Activated T-cell treated with anti-CD3 and anti-CD28 coated beads for 1 hour (primary cell): ENCODE measurements around the gene CCS.
"Not testable (repeated sequence)": the region's sequence is repeated elsewhere in the genome, so short reads cannot be mapped to it uniquely, and the experiment has no call there.

ENCODE experiments used
- DNase-seq: peaks from one replicate; pipeline ENCODE4 v3.0.0-alpha.2; 2020; ENCODE audit warnings: low read depth

CCS gene

DNA sequence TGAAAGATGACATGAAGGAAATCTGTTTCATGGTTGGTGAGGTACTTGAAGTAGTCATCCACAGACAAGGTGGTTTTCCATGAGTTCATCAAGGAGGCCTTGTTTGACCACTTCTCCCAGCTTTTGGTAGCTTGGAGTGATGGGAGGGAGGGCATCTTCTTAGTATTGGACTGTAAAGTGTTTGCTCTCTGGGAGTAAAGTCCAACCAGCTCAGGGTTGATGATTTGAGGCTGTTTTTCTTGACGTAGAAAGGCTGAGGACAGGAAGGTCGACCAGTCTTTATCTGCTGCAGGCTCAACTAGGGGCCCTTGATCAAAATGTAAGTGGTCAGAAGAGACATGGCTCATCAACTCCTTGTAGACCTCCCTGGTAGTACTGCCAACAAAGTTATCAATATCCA is 1.8 kb upstream of the CCS start:
- DNase-seq = no peak

DNA sequence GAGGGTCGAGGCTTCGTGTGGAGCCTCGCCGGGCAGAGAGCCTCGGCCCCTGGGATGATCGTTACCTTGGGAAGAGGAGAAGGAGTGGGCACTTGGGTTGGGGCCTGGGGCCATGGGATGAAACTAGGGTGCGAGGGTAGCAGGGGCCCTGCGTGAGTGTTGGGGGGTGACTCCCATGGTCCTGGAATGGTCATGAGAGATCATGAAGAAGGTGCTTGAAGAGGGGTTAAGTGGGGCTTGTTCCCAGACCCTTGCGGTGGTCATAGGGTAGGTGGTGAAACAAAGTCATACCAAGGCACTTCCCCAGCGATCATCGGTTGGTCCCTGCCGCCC is 284 bp downstream of the CCS start:
- no peak for DNase-seq

DNA sequence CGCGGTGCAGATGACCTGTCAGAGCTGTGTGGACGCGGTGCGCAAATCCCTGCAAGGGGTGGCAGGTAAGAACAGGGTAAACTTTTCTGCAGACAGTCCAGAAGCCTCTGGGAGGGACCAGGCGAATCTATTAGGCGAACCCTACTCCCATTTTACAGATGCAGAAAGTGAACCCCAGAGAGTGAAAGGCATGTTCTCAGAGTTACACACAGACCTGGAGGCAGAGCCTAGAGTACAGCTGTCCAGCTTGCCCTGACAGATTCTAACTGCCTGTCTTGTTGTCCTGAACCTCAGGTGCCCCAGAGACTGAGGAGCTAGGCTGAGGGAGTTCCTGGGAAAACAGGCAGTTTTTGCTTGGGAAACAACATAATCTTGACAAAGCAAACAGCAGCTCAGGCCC is 665 bp downstream of the CCS start:
- DNase-seq = no peak

GRCh38 chr11:66595245-66595904 is 2.4 kb downstream of the CCS start:
- DNase-seq = no peak

- no peak for DNase-seq
Observed at GRCh38 chr11:66598993-66599392, 6.0 kb downstream of the CCS start.

- no peak for DNase-seq
Observed at GRCh38 chr11:66600219-66600618, 7.2 kb downstream of the CCS start.

GRCh38 chr11:66600631-66601233 is 7.7 kb downstream of the CCS start:
- no peak for DNase-seq

GRCh38 chr11:66603072-66603471 is 10.1 kb downstream of the CCS start:
- DNase-seq = no peak

DNA sequence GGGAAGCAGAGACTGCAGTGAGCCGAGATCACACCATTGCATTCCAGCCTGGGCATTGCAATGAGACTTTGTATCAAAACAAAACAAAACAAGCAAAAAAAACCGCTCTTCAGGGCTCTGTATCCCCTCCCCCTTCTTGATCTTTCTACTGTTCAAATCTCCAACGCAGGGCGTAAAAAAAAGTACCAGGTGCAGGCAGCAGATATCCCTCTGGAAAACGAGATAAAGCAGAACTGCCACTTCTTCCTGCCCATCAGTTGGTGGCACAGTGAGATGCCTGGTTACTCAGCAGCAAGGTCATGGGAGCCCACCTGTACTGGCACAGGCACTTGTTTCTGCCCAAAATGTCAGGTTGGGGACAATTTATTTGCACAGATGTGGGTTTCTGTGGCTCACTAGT is 11.2 kb downstream of the CCS start:
- DNase-seq = no peak

DNA sequence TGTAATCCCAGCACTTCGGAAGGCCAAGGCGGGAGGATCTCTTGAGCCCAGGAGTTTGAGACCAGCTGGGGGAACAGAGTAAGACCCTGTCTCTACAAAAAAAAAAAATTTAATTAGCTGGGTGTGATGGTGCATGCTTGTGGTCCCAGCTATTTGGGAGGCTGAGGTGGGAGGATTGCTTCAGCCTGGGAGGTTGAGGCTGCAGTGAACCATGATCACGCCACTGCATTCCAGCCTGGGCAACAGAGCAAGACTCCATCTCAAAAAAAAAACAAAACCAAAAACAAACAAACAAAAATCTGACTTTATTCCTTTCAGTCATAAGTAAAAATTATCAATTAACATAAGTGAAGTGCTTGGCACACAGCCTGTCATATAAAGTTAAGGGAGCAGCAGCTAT is 13.6 kb downstream of the CCS start:
- not testable (repeated sequence) for DNase-seq

GRCh38 chr11:66607126-66607834 is 14.3 kb downstream of the CCS start:
- no peak for DNase-seq

DNA sequence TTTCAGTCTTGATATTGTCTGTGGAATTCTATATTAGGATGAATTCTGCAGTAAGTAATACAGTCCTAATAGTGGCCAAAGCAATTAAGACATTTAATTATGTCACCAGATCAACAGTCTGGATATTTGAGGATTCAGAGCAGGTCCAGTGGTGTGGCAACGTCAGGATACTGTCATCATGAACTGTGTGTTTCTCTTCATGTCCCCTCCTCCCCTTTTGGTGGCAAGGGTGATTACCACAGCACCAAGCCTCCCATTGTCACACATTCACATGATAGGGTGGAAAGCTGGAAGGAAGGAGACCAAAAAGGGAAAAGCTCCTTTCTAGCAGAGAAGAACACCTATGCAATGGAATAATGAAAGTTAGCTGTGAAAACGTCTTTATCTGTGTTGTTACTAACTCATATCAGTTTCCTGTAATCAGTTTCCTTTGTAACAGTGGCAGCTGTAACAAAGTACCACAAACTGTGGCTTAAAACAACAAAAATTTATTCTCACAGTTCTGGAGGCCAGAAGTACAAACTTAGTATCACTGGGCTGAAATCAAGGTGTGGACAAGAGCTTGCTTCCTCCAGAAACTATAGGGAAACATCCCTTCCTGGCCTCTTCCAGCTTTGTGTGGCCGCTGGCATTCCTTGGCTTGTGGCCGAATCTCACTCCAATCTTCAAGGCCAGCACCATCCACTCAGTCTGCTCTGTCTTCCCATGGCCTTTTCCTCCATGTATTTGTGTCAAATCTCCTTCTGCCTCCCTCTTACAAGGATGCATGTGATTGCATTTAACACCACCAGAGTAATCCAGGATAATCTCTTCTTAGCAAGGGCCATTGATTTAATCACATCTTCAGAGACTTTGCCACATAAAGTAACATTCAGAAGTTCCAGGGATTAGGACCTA is 17.0 kb downstream of the CCS start:
- DNase-seq = no peak

- no peak for DNase-seq
Observed at GRCh38 chr11:66612458-66612857, 19.5 kb downstream of the CCS start.

DNA sequence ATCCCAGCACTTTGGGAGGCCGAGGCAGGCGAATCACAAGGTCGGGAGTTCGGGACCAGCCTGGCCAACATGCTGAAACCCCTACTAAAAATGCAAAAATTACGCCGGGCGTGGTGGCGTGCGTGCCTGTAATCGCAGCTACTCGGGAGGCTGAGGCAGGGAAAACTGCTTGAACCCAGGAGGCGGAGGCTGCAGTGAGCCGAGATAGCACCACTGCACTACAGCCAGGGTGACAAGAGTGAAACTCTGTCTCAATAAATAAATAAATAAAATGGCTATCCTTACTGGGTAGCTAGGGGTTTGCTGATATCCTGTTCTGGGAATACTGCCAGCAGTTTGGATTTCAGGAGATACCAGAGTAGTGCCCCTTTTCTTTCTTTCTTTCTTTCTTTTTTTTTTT is 21.1 kb downstream of the CCS start:
- no peak for DNase-seq

DNA sequence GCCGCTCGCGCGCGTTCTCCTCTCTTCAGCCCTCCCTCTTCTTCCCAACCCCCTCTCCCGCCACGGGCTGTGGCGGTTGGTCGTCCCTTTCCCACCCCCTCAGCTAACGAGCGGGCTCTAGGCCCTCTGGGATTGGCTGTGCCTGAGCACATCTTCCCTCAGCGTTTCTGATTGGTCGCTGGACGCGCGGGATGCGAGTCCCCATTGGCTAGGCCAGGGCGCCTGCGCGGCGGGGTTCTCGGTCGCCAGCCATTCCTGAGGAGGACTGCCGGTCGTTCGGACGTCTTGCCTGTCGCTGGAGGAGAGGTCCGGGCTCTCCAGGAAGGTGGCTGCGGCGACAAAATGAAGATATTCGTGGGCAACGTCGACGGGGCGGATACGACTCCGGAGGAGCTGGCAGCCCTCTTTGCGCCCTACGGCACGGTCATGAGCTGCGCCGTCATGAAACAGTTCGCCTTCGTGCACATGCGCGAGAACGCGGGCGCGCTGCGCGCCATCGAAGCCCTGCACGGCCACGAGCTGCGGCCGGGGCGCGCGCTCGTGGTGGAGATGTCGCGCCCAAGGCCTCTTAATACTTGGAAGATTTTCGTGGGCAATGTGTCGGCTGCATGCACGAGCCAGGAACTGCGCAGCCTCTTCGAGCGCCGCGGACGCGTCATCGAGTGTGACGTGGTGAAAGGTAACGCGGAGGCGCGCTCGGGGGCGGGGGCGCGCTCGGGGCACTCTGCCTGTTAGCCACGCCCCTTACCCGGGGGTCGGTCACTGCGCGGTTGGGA is 23.6 kb downstream of the CCS start, which contains the start of gene RBM14:
RBM14 (plus strand) TSS at position 252 of the 776 bp plus-strand sequence; CDS start at position 343, 91 bp downstream.
- DNase-seq = peak; percentile 97

GRCh38 chr11:66617155-66617834 is 24.3 kb downstream of the CCS start:
- no peak for DNase-seq

DNA sequence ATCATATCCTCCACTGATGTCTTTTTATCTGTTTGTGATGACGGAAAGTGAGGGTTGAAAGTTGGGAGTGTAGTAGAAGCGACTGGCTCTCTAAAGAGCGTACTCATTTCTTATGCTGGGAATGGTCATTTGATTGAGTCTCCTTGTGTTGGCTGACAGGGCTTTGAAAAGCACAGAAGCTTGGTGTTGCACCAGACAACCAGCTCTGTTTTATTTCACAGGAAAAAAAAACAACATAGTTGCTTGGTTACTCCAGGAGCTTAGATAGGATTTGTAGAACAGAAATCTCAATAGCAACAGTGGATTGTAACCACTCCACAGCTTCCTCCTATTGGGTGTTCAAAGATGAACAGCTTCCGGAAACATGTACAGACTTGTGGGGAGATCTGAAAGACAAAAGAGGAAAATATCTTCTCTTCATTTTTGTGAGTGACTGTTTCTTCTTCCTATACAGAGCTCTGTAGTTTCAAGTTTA is 26.1 kb downstream of the CCS start:
- DNase-seq = no peak

GRCh38 chr11:66624450-66624849 is 31.5 kb downstream of the CCS start:
- DNase-seq = no peak

GRCh38 chr11:66625041-66625751 is 32.2 kb downstream of the CCS start:
- DNase-seq = no peak

GRCh38 chr11:66625752-66626149 is 32.8 kb downstream of the CCS start:
- DNase-seq = no peak
